IMR-90 (cell line): ENCODE data around the gene CNKSR3. TPM values are rescaled to one million over a fixed set of nuclear protein-coding genes. Genes with fewer than 3 reads are reported as not detected.

ENCODE experiments used
- ATAC-seq: fragments of 200-7000 bp; cut with Tn5 transposase; 2 replicates; pipeline ENCODE4 v1.9.1; 2020; ENCODE audit warnings: low read depth, mild to moderate bottlenecking, moderate library complexity
- BruUV-seq: library from RNA; stranded (reverse); fragments of 400-500 nt; replicated peaks from 2 replicates; lab custom pipeline; 2021; lab: Mats Ljungman, UMichigan
- CTCF ChIA-PET: fragments of 300-600 bp; formaldehyde crosslinking; extraction: SDS; loops from one replicate; lab custom pipeline; 2021; ENCODE audit warnings: antibody characterized with exemption; lab: Yijun Ruan, JAX
- POLR2A ChIA-PET: fragments of 300-600 bp; sonication (Branson Sonifier 250); formaldehyde crosslinking; loops from one replicate; lab custom pipeline; 2022; ENCODE audit warnings: antibody characterized with exemption; ENCODE audit not compliant: unreplicated experiment; lab: Charles Lee
- DNase-seq: peaks from one replicate; pipeline ENCODE4 v3.0.0; 2013
- H2AFZ ChIP-seq: replicated peaks from 2 replicates; pipeline ENCODE3; 2013; ENCODE audit warnings: low read length, mild to moderate bottlenecking; ENCODE audit not compliant: poor library complexity
- H2AK5ac ChIP-seq: 2 replicates; pipeline ENCODE4 v1.6.1; 2013; ENCODE audit warnings: low read depth, low read length, inconsistent platforms
- H2AK9ac ChIP-seq: replicated peaks from 2 replicates; pipeline ENCODE3; 2013; ENCODE audit warnings: mild to moderate bottlenecking, low read depth, low read length, moderate library complexity; ENCODE audit not compliant: poor library complexity
- H2BK120ac ChIP-seq: 2 replicates; pipeline ENCODE4 v1.6.1; 2013; ENCODE audit warnings: low read depth, low read length, inconsistent platforms
- H2BK15ac ChIP-seq: 3 replicates; pipeline ENCODE4 v1.6.1; 2013; ENCODE audit warnings: low read depth, low read length, inconsistent platforms
- H2BK20ac ChIP-seq: 2 replicates; pipeline ENCODE4 v1.6.1; 2013; ENCODE audit warnings: low read depth, mild to moderate bottlenecking, inconsistent platforms, low read length, moderate library complexity
- H2BK5ac ChIP-seq: 2 replicates; pipeline ENCODE4 v1.6.1; 2013; ENCODE audit warnings: mild to moderate bottlenecking, low read depth, low read length, inconsistent platforms; ENCODE audit not compliant: poor library complexity, severe bottlenecking
- H3K14ac ChIP-seq: replicated peaks from 2 replicates; pipeline ENCODE4 v1.6.1; 2013; ENCODE audit warnings: low read depth, low read length, inconsistent platforms
- H3K18ac ChIP-seq: 2 replicates; pipeline ENCODE4 v1.6.1; 2013; ENCODE audit warnings: low read depth, low read length, control low read depth
- H3K23ac ChIP-seq: 2 replicates; pipeline ENCODE4 v1.6.1; 2013; ENCODE audit warnings: low read depth, low read length, inconsistent platforms
- H3K27ac ChIP-seq: 2 replicates; pipeline ENCODE4 v1.5.1; 2013; ENCODE audit warnings: mild to moderate bottlenecking, control low read depth, low read length; ENCODE audit not compliant: insufficient read depth
- H3K27me3 ChIP-seq: 2 replicates; pipeline ENCODE4 v1.6.1; 2013; ENCODE audit warnings: low read length; ENCODE audit not compliant: control insufficient read depth, insufficient read depth
- H3K36me3 ChIP-seq: 2 replicates; pipeline ENCODE4 v1.6.1; 2013; ENCODE audit warnings: low read length, mixed read lengths; ENCODE audit not compliant: control insufficient read depth, insufficient read depth
- H3K4ac ChIP-seq: 2 replicates; pipeline ENCODE4 v1.6.1; 2013; ENCODE audit warnings: low read depth, low read length, inconsistent platforms
- H3K4me1 ChIP-seq: 2 replicates; pipeline ENCODE4 v1.6.1; 2013; ENCODE audit warnings: low read length, mixed read lengths; ENCODE audit not compliant: control insufficient read depth, insufficient read depth
- H3K4me2 ChIP-seq: 2 replicates; pipeline ENCODE4 v1.6.1; 2013; ENCODE audit warnings: low read depth, mild to moderate bottlenecking, control low read depth, low read length, moderate library complexity
- H3K4me3 ChIP-seq: 2 replicates; pipeline ENCODE4 v1.5.1; 2013; ENCODE audit warnings: low read depth, mild to moderate bottlenecking, control low read depth, low read length, moderate library complexity; ENCODE audit not compliant: insufficient read depth
- H3K56ac ChIP-seq: 2 replicates; pipeline ENCODE4 v1.6.1; 2013; ENCODE audit warnings: low read length, inconsistent platforms; ENCODE audit not compliant: insufficient read depth; ENCODE audit errors: extremely low read depth
- H3K79me1 ChIP-seq, 2 experiments: 2 replicates each; pipeline ENCODE4 v1.6.1; 2013; ENCODE audit warnings: low read length in 2 of 2, inconsistent platforms in 1 of 2, low read depth in 1 of 2
- H3K9ac ChIP-seq: 2 replicates; pipeline ENCODE4 v1.6.1; 2013; ENCODE audit warnings: low read depth, low read length, control low read depth
- H3K9me1 ChIP-seq: 2 replicates; pipeline ENCODE4 v1.6.1; 2013; ENCODE audit warnings: low read length, inconsistent platforms; ENCODE audit not compliant: insufficient read depth
- H3K9me3 ChIP-seq: 2 replicates; pipeline ENCODE4 v1.6.1; 2013; ENCODE audit warnings: low read length; ENCODE audit not compliant: control insufficient read depth, insufficient read depth
- H4K20me1 ChIP-seq: 2 replicates; pipeline ENCODE4 v1.6.1; 2013; ENCODE audit warnings: low read length, inconsistent platforms; ENCODE audit not compliant: insufficient read depth
- H4K5ac ChIP-seq: 2 replicates; pipeline ENCODE4 v1.6.1; 2013; ENCODE audit warnings: mild to moderate bottlenecking, low read depth, low read length, control low read depth
- H4K8ac ChIP-seq, 2 experiments: 2 replicates each; pipeline ENCODE4 v1.6.1; 2013; ENCODE audit warnings: low read depth in 2 of 2, low read length in 2 of 2, control low read depth in 1 of 2, inconsistent platforms in 1 of 2
- H4K91ac ChIP-seq: 2 replicates; pipeline ENCODE4 v1.6.1; 2013; ENCODE audit warnings: low read depth, low read length, inconsistent platforms; ENCODE audit not compliant: insufficient read depth
- BHLHE40 ChIP-seq: fragments of 150-350 bp; IDR thresholded peaks from 2 replicates; pipeline ENCODE4 v1.6.1; 2016; ENCODE audit warnings: mild to moderate bottlenecking, low read depth, low read length
- FOS ChIP-seq: fragments of 150-350 bp; IDR thresholded peaks from 2 replicates; pipeline ENCODE4 v1.6.1; 2016; ENCODE audit warnings: low read depth, low read length
- MXI1 ChIP-seq: IDR thresholded peaks from 2 replicates; pipeline ENCODE4 v1.6.1; 2012; ENCODE audit warnings: low read depth, mild to moderate bottlenecking, low read length, moderate library complexity, borderline replicate concordance
- NFE2L2 ChIP-seq: fragments of 150-350 bp; IDR thresholded peaks from 2 replicates; pipeline ENCODE4 v1.6.1; 2016; ENCODE audit warnings: low read depth, mild to moderate bottlenecking, low read length
- RAD21 ChIP-seq: IDR thresholded peaks from 2 replicates; pipeline ENCODE4 v1.6.1; 2012; ENCODE audit warnings: low read length, improper control_type of control experiment
- RCOR1 ChIP-seq: IDR thresholded peaks from 2 replicates; pipeline ENCODE4 v1.6.1; 2012; ENCODE audit warnings: mild to moderate bottlenecking, low read length, improper control_type of control experiment; ENCODE audit not compliant: insufficient replicate concordance
- USF2 ChIP-seq: fragments of 150-350 bp; IDR thresholded peaks from 2 replicates; pipeline ENCODE4 v1.6.1; 2017; ENCODE audit warnings: mild to moderate bottlenecking, antibody characterized with exemption, low read length, low read depth
- WGBS, 2 experiments: methylation state at CpG; one replicate each; pipeline versions ENCODE4 v1.1.5 to v1.1.7; 2013; ENCODE audit warnings: missing lambda C conversion rate in 2 of 2; ENCODE audit not compliant: insufficient read length in 1 of 2; ENCODE audit errors: extremely low coverage in 2 of 2; 5-methylcytosine and 5-hydroxymethylcytosine counted together
- dilution Hi-C: fragments of 300-500 bp; cut with HindIII; formaldehyde crosslinking; loops from one replicate; pipeline ENCODE4 v1.14.3; 2018; ENCODE audit warnings: low sequenced_read_pairs; ENCODE audit not compliant: unreplicated experiment
- in situ Hi-C: fragments of 300-500 bp; cut with MboI; formaldehyde crosslinking; loops from 3 replicates; pipeline ENCODE4 v1.14.3; 2019; ENCODE audit warnings: low sequenced_read_pairs, inconsistent platforms, mixed read lengths
- intact Hi-C: fragments of 100-400 bp; cut with micrococcal nuclease; formaldehyde crosslinking; loops from 2 replicates; pipeline ENCODE4 v1.10.0; 2022
- polyA plus RNA-seq, 3 experiments: library from polyadenylated mRNA; depleted of rRNA; stranded (reverse); fragments of >200 nt; gene quantifications; 2 replicates each; pipeline ENCODE4 v1.2.3, GENCODE V29; 2012; ENCODE audit warnings: low replicate concordance in 1 of 3
- total RNA-seq: library from RNA; depleted of rRNA; stranded (reverse); fragments of >200 nt; gene quantifications from 2 replicates; pipeline ENCODE4 v1.2.3, GENCODE V29; 2012

CNKSR3 gene
- total and polyA plus RNA-seq, 2 of the 4 experiments (the other 2 are of a cell fraction) = 6.7 to 15.8 TPM

- Histone ChIP-seq H2BK15ac (no peak overlapping the region), H3K56ac (no peak overlapping the region), H4K8ac (0 out of 4 replicates have a peak overlapping the region, but pooled peaks of 1 of the 2 experiments have one; percentile 41), H3K9me3 (no peaks in the 10 kb centered on the region), H3K23ac (peak overlapping the region; percentile 4; the same call in 1 of the 2 replicates), H2BK120ac (peak overlapping the region; percentile 55; the same call in 1 of the 2 replicates), H2BK5ac (peak overlapping the region; percentile 72), H3K36me3 (peaks cover 7% of the 10 kb centered on the region), H3K4me1 (peaks cover 6% of the 10 kb centered on the region), H3K4ac (peak overlapping the region; percentile 6; the same call in 1 of the 2 replicates), H2AK9ac (no peak overlapping the region), H3K4me2 (no peak overlapping the region), H3K14ac (no peak overlapping the region), H2BK20ac (no peak overlapping the region), H3K4me3 (no peak overlapping the region), H3K9me1 (peaks cover 6% of the 10 kb centered on the region), H3K9ac (no peak overlapping the region), H4K5ac (peak overlapping the region; percentile 74; the same call in 1 of the 2 replicates), H3K27me3 (no peaks in the 10 kb centered on the region), H3K27ac (no peak overlapping the region), H2AFZ (no peak overlapping the region), H3K79me1 (peaks cover 15 to 17% of the 10 kb centered on the region in 2 experiments; a peak in 3 of 4 replicates), H4K91ac (0 out of 2 replicates have a peak overlapping the region, but pooled peaks have one; percentile 16), H4K20me1 (no peaks in the 10 kb centered on the region), H2AK5ac (0 out of 2 replicates have a peak overlapping the region, but pooled peaks have one; percentile 17), H3K18ac (peak overlapping the region; percentile 68; the same call in 1 of the 2 replicates)
- TF ChIP-seq MXI1 (no peak), USF2 (peak; percentile 38; the same call in 1 of the 2 replicates), RAD21 (no peak), RCOR1 (no peak), NFE2L2 (no peak), BHLHE40 (no peak), FOS (no peak)
- DNase-seq (peak; percentile 68), ATAC-seq (peak; percentile 70; the same call in 1 of the 2 replicates)
- BruUV-seq = no TSS peak
- CTCF ChIA-PET = interaction anchor here (2.2 kb wide), 1 partner anchor 18 kb away, joined by 6 read pairs; no protein-coding TSS in a partner anchor
- dilution Hi-C loops (no loop called here), intact Hi-C loops (no loop called here), in situ Hi-C loops (no loop called here)
- POLR2A ChIA-PET = no interaction called here
- no CpG with 5 or more reads among the region's 3 CpGs for WGBS, 2 experiments
These were observed 81.6 kb downstream of the CNKSR3 start for GRCh38 chr6:154428897-154429296.
